Measurements from ENCODE around the gene SLC44A3. TPM values are rescaled to one million over a fixed set of nuclear protein-coding genes. Genes with fewer than 3 reads are reported as not detected.

The SLC44A3 gene
- total RNA-seq, 1 donor from 2014 or later, result not detected

DNA sequence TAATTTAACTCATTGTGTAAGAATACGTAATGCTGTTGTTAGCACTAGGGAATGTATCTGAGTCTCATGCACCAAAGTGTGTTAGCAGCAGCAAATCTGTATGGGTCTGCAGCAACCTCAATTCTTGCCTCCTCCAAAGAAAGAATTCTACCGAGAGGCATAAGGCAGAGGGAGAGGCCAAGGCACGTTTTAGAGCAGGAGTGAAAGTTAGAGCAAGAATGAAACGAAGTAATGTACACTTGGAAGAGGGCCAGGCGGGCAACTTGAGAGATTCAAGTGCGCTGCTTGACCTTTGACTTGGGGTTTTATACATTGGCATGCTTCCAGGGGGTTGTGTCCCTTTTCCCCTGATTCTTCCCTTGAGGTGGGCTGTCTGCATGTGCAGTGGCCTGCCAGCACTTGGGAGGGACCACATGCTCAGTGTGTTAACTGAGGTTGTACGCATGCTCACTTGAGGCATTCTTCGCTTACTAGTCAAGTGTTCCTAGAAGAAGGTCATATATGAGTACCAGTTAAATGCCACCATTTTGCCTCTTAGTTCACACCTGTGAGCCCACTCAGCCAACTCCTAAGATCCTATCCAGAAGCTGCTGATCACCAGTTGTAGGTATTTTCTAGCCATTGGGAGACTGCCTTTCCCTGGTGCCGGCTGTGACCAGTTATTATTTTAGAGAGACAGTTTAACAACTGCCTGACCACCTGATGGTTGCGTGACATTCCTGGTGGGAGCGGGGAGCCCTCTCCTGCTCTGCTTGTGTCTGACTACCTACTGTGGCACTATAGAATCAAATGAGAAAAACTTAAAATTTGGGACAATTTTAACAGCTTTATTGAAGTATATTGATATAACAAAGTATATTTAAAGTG, 109.4 kb downstream of the SLC44A3 start:
- Mint-ChIP-seq H3K4me1 (peaks cover 20% of the 10 kb centered on the region), H3K36me3 (ENCODE audit: low read depth) (no peaks in the 10 kb centered on the region), H3K9me3 (no peaks in the 10 kb centered on the region), H3K27me3 (peaks cover 6% of the 10 kb centered on the region), H3K27ac (no peak overlapping the region), H3K4me3 (no peak overlapping the region)
- ATAC-seq (ENCODE audit: low read depth), result no peak
- POLR2A ChIA-PET, result no interaction called here
- DNase-seq, result no peak
- CTCF ChIA-PET, result no interaction called here
- TF ChIP-seq, protein P1, sequence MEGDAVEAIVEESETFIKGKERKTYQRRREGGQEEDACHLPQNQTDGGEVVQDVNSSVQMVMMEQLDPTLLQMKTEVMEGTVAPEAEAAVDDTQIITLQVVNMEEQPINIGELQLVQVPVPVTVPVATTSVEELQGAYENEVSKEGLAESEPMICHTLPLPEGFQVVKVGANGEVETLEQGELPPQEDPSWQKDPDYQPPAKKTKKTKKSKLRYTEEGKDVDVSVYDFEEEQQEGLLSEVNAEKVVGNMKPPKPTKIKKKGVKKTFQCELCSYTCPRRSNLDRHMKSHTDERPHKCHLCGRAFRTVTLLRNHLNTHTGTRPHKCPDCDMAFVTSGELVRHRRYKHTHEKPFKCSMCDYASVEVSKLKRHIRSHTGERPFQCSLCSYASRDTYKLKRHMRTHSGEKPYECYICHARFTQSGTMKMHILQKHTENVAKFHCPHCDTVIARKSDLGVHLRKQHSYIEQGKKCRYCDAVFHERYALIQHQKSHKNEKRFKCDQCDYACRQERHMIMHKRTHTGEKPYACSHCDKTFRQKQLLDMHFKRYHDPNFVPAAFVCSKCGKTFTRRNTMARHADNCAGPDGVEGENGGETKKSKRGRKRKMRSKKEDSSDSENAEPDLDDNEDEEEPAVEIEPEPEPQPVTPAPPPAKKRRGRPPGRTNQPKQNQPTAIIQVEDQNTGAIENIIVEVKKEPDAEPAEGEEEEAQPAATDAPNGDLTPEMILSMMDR (IDR thresholded peaks at IDR 0.05), result no peak
- intact Hi-C loops (cut with micrococcal nuclease), result loop anchor here (5.0 to 10.0 kb wide), 5 partner anchors 135 to 1955 kb away; partner anchors contain the start of genes ABCD3 and GCLM

DNA sequence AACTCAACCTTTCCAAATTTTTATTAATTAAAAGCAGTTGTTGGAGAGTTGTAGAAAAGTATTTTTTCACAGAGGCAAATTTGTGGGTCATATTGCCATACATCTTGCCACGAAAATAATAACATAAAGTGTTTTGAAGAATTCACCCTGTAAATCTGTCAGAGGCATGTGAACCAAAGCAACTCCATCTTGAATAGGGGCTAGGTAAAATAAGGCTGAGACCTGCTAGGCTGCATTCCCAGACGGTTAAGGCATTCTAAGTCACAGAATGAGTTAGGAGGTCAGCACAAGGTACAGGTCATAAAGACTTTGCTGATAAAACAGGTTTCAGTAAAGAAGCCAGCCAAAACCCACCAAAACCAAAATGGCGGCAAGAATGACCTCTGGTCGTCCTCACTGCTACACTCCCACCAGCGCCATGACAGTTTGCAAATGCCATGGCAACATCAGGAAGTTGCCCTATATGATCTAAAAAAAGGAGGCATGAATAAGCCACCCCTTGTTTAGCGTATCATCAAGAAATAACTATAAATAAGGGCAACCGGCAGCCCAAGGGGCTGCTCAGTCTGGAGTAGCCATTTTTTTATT, 111.2 kb downstream of the SLC44A3 start:
- ChIA-PET CTCF (no interaction called here), POLR2A (no interaction called here)
- Mint-ChIP-seq H3K4me1 (peaks cover 7% of the 10 kb centered on the region), H3K4me3 (no peak overlapping the region), H3K27ac (no peak overlapping the region), H3K36me3 (ENCODE audit: low read depth) (no peaks in the 10 kb centered on the region), H3K9me3 (no peaks in the 10 kb centered on the region), H3K27me3 (peaks cover 5% of the 10 kb centered on the region)
- TF ChIP-seq, protein P1 (IDR thresholded peaks at IDR 0.05), result no peak
- DNase-seq, result no peak
- no peak for ATAC-seq (ENCODE audit: low read depth)
- intact Hi-C loops (cut with micrococcal nuclease), result no loop called here

DNA sequence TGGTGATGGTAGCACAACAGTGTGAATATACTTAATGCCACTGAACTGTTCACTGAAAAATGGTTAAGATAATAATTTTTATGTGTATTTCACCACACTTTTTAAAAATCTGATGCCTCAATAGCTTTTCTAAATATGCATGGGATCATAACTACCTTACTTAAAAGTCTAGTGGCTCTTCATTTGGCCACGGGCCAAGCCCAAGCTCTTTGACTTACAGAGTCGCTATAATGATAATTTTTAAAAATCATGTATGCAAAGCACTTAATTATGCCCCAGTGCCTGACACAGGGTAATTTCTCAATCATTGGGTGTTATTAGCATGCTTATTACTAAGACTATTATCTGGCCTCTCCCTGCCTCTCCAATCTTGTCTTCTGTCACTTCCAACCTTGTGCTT, 114.4 kb downstream of the SLC44A3 start:
- no peaks in the 10 kb centered on the region for H3K9me3 Mint-ChIP-seq
- ATAC-seq (ENCODE audit: low read depth), result no peak
- intact Hi-C loops (cut with micrococcal nuclease), result no loop called here
- no peak for DNase-seq
- POLR2A ChIA-PET, result no interaction called here
- H3K27ac Mint-ChIP-seq, result no peak overlapping the region
- no peaks in the 10 kb centered on the region for H3K27me3 Mint-ChIP-seq
- no peak overlapping the region for H3K4me3 Mint-ChIP-seq
- TF ChIP-seq, protein P1 (IDR thresholded peaks at IDR 0.05), result no peak
- CTCF ChIA-PET, result no interaction called here
- H3K36me3 Mint-ChIP-seq (ENCODE audit: low read depth), result no peaks in the 10 kb centered on the region
- H3K4me1 Mint-ChIP-seq, result no peaks in the 10 kb centered on the region

DNA sequence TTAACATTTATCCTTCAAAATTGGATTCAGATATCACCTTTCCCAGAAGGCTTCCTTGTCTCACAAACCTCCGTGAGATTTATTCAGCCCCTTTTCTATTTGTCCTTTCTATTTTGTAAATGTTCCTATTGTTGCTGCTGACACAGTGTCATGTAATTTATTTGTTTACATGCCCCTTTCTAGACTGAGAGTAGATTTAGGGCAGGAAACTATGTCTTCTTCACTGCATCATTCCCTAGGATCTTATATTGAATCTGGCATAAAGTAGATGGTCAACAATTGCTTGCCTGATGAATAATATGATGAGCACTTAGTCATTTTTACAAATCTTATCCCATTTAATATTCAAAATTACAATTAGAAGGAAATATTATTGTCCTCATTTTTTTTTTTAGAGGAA, 114.9 kb downstream of the SLC44A3 start:
- Mint-ChIP-seq H3K9me3 (no peaks in the 10 kb centered on the region), H3K4me1 (no peaks in the 10 kb centered on the region), H3K27ac (no peak overlapping the region), H3K36me3 (ENCODE audit: low read depth) (no peaks in the 10 kb centered on the region), H3K27me3 (no peaks in the 10 kb centered on the region), H3K4me3 (no peak overlapping the region)
- CTCF ChIA-PET, result no interaction called here
- POLR2A ChIA-PET, result no interaction called here
- intact Hi-C loops (cut with micrococcal nuclease), result no loop called here
- DNase-seq (no peak), ATAC-seq (ENCODE audit: low read depth) (no peak)
- TF ChIP-seq, protein P1 (IDR thresholded peaks at IDR 0.05), result no peak

DNA sequence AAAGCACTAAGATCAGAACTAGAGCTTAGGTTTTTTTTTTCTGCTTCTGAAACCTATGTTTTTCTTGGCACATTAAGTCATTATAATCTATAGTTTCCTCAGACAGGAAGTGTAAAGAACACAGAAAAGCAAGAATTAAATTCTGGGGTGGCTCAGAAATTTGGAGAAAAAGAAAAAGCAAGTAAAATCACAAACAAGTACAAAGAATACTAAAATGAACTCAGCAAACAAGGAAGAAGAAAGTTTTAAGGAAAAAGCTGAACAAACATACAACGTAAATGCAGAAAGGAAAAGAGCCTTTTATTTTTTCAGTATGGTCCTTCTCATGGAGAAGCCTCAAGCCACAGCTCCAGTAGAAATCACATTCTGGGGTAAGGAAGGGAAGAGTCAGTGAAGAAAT, 115.3 kb downstream of the SLC44A3 start:
- TF ChIP-seq, protein P1 (IDR thresholded peaks at IDR 0.05), result no peak
- no peaks in the 10 kb centered on the region for H3K4me1 Mint-ChIP-seq
- H3K36me3 Mint-ChIP-seq (ENCODE audit: low read depth), result no peaks in the 10 kb centered on the region
- ChIA-PET POLR2A (no interaction called here), CTCF (no interaction called here)
- H3K27me3 Mint-ChIP-seq, result no peaks in the 10 kb centered on the region
- H3K27ac Mint-ChIP-seq, result no peak overlapping the region
- no peak for DNase-seq
- intact Hi-C loops (cut with micrococcal nuclease), result no loop called here
- no peak for ATAC-seq (ENCODE audit: low read depth)
- H3K9me3 Mint-ChIP-seq, result no peaks in the 10 kb centered on the region
- no peak overlapping the region for H3K4me3 Mint-ChIP-seq
